Astrocyte of the cerebellum (primary cell): ENCODE measurements around the gene PSTPIP2.
"Not testable (repeated sequence)": the region's sequence is repeated elsewhere in the genome, so short reads cannot be mapped to it uniquely, and the experiment has no call there.

Source experiments
- DNase-seq: peaks from one replicate; pipeline ENCODE4 v3.0.0-alpha.2; 2011; ENCODE audit warnings: low read depth
- H3K4me3 ChIP-seq: 2 replicates; pipeline ENCODE4 v1.5.1; 2011; ENCODE audit warnings: mild to moderate bottlenecking, low read depth, low read length, moderate library complexity
- in situ Hi-C: cut with HindIII; loops from 2 replicates; pipeline ENCODE4 v1.10.0; 2017; ENCODE audit warnings: low sequenced_read_pairs
- TF ChIP-seq, protein P1 (sequence below): IDR thresholded peaks from 2 replicates; pipeline ENCODE4 v1.5.1; 2012; ENCODE audit warnings: low read length, low read depth, moderate library complexity, mild to moderate bottlenecking; ENCODE audit errors: missing control alignments

Gene PSTPIP2

DNA sequence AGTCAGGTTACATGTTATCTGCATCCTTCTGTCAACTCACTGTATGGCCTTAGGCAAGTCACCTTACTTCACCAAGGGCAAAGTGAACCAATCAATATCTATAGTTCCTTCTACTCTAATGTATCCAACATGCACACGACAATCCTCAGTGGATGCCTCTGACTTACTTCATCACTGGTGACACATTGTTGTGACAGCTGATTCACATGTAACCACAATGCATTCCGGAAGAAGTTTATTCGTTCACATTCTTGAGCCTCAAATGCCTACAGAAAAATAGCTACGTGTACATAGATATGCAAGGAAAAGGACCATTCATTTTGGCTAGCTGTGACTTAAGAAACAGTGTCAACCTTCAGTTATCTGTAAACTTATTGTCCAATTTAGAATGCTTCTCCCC lies 78.6 kb downstream of the PSTPIP2 start:
- in situ Hi-C loops = no loop called here
- DNase-seq = peak; percentile 15
- TF ChIP-seq, protein P1, sequence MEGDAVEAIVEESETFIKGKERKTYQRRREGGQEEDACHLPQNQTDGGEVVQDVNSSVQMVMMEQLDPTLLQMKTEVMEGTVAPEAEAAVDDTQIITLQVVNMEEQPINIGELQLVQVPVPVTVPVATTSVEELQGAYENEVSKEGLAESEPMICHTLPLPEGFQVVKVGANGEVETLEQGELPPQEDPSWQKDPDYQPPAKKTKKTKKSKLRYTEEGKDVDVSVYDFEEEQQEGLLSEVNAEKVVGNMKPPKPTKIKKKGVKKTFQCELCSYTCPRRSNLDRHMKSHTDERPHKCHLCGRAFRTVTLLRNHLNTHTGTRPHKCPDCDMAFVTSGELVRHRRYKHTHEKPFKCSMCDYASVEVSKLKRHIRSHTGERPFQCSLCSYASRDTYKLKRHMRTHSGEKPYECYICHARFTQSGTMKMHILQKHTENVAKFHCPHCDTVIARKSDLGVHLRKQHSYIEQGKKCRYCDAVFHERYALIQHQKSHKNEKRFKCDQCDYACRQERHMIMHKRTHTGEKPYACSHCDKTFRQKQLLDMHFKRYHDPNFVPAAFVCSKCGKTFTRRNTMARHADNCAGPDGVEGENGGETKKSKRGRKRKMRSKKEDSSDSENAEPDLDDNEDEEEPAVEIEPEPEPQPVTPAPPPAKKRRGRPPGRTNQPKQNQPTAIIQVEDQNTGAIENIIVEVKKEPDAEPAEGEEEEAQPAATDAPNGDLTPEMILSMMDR = no peak
- no peak overlapping the region for H3K4me3 ChIP-seq

DNA sequence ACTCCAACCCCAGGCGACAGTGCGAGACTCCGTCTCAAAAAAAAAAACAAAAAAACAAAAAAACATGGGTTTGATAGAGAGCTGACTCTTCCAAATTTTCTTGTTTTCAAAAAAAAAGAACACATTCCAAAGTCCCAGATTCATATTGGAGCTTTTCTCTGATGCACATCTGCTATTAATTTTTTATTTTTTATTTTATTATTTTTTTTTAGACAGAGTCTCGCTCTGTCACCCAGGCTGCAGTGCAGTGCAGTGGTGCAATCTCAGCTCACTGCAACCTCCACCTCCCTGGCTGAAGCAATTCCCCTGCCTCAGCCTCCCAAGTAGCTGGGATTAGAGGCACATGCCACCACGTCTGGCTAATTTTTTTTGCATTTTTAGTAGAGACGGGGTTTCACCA lies 79.5 kb downstream of the PSTPIP2 start:
- in situ Hi-C loops, DNase-seq, H3K4me3 ChIP-seq: not testable (repeated sequence)

DNA sequence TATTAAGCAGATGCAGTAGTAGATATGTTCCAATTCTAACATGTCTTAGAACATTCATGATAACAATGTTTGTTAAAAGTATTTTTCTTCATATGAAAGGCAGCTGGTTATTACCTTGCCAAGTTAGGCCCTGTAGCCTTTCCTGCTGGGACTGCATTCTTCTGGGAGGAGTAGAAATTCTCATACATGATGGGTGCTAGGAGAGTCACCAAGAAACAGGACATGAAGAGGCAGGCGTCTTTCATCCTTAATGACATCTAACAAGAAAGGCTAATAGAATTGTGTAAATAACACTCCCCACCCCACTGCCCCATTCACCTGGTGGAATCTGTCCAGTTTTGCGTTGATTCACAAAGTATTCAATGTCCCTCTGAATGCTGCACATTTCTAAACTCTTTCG lies 80.3 kb downstream of the PSTPIP2 start:
- in situ Hi-C loops = no loop called here
- no peak overlapping the region for H3K4me3 ChIP-seq
- TF ChIP-seq, protein P1 = no peak
- no peak for DNase-seq

DNA sequence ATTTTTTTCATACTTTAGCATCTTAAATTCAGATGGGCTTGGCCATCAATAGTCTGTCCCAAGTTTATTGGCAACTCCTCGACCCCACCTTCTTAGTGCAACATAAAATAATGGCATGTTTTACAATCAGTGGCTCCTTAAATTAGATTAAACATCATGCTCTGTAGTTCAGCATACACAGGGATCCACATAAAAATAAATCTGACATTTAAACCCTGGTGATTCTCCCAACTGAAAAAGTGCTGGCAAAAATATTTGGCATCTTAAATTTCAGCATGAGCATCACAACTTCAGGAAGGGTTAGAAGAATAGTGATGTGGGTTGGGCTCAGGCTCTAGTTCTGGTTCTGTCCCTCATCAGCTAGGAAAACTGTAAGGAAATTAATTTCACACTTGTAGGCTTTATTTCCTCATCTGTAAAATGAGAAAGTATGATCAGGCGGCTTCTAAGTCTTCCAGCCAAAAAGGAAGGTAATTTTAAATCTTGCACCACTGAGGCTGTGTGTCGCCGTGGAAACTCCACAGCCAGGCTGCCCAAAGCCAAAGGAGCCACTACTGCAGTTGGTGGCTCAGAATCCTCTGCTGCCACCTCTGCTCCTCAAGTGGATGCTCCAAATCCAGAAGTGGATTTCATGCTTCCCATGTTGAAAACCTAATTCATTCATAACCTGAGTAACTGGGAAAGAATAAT lies 87.4 kb downstream of the PSTPIP2 start:
- in situ Hi-C loops = no loop called here
- no peak overlapping the region for H3K4me3 ChIP-seq
- DNase-seq = no peak
- TF ChIP-seq, protein P1 = no peak

DNA sequence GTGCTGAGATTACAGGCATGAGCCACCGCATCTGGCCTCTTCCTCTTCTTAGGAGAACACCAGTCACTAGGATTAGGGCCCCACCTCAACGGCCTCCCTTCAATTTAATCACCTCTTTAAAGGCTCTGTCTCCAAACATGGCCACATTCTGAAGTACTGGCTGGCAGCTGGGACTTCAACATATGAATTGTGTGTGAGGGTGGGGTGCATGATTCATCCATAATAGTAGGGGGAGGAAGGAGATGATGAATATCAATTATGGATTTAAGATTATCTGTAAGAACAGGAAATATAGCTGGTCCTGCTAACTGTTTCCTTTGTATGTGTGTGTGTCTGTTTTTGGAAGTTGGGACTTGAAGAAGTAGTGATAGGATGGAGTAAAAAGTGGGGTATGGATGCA lies 90.2 kb downstream of the PSTPIP2 start:
- DNase-seq = no peak
- in situ Hi-C loops = no loop called here
- TF ChIP-seq, protein P1 = no peak
- no peak overlapping the region for H3K4me3 ChIP-seq

DNA sequence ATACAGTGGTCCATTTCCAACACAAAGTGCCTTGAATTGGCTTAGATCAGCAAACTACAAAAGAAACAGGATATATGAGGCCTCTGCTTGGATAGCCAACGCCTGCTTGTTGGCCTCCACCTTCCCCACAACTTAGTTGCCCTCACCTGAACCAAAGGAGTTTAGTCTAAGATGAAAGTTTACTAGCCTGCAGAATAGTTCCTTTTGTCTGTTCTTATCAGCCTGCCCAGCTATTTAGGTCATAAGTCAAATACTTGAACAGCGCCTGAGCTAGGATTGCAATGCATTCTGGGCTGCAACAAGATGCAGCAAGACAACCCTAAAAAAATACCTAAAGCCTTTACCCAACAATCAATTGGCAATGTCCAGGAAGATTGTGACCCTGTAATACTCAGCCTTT lies 91.8 kb downstream of the PSTPIP2 start:
- TF ChIP-seq, protein P1 = no peak
- DNase-seq = no peak
- in situ Hi-C loops = no loop called here
- H3K4me3 ChIP-seq = no peak overlapping the region

DNA sequence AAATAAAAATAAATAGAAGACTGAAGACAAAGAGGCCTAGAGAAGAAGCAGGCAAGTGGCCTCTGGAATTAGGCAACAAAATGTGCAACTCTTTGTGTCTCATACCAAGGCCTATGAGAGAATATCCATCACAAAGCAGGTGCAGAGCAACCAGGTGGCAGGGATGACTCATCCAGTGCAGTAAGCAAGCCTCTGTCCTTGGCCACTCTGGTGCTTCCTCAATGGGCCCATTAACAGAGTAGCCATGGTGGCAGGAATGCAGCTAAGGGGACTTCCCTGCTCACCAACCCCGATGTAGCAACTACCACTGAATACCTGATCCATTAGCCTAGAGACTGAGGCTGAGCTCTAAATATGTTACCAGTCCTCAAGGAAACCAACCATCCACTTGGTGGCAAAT lies 94.0 kb downstream of the PSTPIP2 start:
- DNase-seq = no peak
- in situ Hi-C loops = no loop called here
- TF ChIP-seq, protein P1 = no peak
- H3K4me3 ChIP-seq = no peak overlapping the region
